ENCODE results near the gene PNPLA7.

DNA sequence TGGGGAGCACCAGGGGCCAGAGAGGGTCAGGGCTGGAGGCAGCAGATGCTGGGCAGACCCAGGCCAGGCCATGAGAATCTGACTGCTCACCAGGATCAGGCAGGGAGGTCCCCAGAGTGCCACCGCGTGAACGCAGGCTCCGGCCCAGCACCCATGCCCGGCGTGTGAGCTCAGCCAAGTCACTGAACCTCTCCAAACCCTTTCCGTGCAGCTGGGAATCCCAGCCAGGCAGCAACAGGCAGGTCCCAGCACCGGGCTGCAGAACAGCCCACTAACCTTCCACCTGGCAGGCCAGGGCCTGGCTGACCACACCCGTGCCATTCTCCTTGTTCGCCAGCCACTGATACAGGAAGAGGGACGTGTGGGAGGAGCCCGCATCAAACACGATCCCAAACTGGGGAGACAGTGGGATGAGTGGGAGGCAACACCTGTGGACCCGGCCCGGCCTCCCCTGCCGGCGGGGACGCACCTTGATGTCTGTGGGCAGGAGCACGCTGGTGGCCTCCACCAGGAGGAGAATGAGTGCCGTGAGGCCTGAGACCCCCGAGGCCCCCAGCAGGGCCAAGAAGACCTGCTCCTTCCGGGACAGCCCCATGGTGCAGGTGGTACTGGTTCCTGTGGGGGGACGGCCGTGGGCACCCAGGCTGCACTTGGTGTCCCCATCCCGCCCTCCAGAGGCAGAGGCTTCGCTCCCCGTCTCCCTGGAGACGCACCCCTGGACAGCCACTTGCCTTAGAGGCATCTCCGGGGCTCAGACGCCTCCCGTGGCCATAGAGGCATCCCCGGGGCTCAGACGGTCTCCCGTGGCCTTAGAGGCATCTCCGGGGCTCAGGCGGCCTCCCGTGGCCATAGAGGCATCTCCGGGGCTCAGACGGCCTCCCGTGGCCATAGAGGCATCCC is 112.3 kb downstream of the PNPLA7 start:
- TF ChIP-seq, protein P1, sequence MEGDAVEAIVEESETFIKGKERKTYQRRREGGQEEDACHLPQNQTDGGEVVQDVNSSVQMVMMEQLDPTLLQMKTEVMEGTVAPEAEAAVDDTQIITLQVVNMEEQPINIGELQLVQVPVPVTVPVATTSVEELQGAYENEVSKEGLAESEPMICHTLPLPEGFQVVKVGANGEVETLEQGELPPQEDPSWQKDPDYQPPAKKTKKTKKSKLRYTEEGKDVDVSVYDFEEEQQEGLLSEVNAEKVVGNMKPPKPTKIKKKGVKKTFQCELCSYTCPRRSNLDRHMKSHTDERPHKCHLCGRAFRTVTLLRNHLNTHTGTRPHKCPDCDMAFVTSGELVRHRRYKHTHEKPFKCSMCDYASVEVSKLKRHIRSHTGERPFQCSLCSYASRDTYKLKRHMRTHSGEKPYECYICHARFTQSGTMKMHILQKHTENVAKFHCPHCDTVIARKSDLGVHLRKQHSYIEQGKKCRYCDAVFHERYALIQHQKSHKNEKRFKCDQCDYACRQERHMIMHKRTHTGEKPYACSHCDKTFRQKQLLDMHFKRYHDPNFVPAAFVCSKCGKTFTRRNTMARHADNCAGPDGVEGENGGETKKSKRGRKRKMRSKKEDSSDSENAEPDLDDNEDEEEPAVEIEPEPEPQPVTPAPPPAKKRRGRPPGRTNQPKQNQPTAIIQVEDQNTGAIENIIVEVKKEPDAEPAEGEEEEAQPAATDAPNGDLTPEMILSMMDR (IDR thresholded peaks at IDR 0.05 in 4 of 5, conservative IDR thresholded peaks at IDR 0.05 in 1 of 5), result no peak
- no peak for TF ChIP-seq POLR2A (IDR thresholded peaks at IDR 0.05)

Data from gastrocnemius medialis (tissue), 4 donors.